H7 (cell line): Measurements from ENCODE around the gene RAD51AP1. TPM values are rescaled to one million over a fixed set of nuclear protein-coding genes. Genes with fewer than 3 reads are reported as not detected.
"Not testable (repeated sequence)": the region's sequence is repeated elsewhere in the genome, so short reads cannot be mapped to it uniquely, and the experiment has no call there.

Experiments
- DNase-seq: peaks from one replicate; pipeline ENCODE4 v3.0.0; 2012
- H3K27me3 ChIP-seq: 2 replicates; pipeline ENCODE4 v1.6.0; 2011; ENCODE audit warnings: mild to moderate bottlenecking, low read length; ENCODE audit not compliant: control insufficient read depth, insufficient read depth
- H3K36me3 ChIP-seq: replicated peaks from 2 replicates; pipeline ENCODE4 v1.5.1; 2011; ENCODE audit warnings: low read length; ENCODE audit not compliant: control insufficient read depth, insufficient read depth
- H3K4me3 ChIP-seq: 2 replicates; pipeline ENCODE4 v1.5.1; 2011; ENCODE audit warnings: low read depth, mild to moderate bottlenecking, control low read depth, low read length, moderate library complexity; ENCODE audit not compliant: insufficient read depth
- total RNA-seq: library from RNA; depleted of rRNA; stranded (reverse); fragments of >200 nt; shearing (Covaris generic); gene quantifications from 2 replicates; pipeline ENCODE4 v1.2.3, GENCODE V29; 2014; rRNA removed

Gene RAD51AP1
- total RNA-seq: 59.7 and 87.2 TPM in 2 replicates

- H3K27me3 ChIP-seq: no peaks in the 10 kb centered on the region
- peak within 1 kb of the TSS; percentile 71 for H3K4me3 ChIP-seq
- 0 out of 2 replicates have a peak, but pooled peaks cover 2% of the 10 kb centered on the region for H3K36me3 ChIP-seq
- DNase-seq: peak; percentile 82
Measured at GRCh38 chr12:4538207-4539160, at the start of gene RAD51AP1. TSS of gene RAD51AP1 (plus strand) at chr12:4538890. CDS start at chr12:4538940, 50 bp downstream.

- H3K4me3 ChIP-seq: no peak overlapping the region
- no peak for DNase-seq
- H3K36me3 ChIP-seq: no peaks in the 10 kb centered on the region
- H3K27me3 ChIP-seq: no peaks in the 10 kb centered on the region
Measured at GRCh38 chr12:4489556-4489955, 49.1 kb upstream of the RAD51AP1 start.

GRCh38 chr12:4490973-4491372 lies 47.7 kb upstream of the RAD51AP1 start:
- no peak for DNase-seq
- H3K36me3 ChIP-seq: no peaks in the 10 kb centered on the region
- no peak overlapping the region for H3K4me3 ChIP-seq
- H3K27me3 ChIP-seq: no peaks in the 10 kb centered on the region

- no peak overlapping the region for H3K4me3 ChIP-seq
- no peaks in the 10 kb centered on the region for H3K27me3 ChIP-seq
- DNase-seq: no peak
- peaks cover 2% of the 10 kb centered on the region; the same call in 1 of the 2 replicates for H3K36me3 ChIP-seq
Measured at GRCh38 chr12:4496145-4496838, 42.4 kb upstream of the RAD51AP1 start.

- no peak for DNase-seq
- Histone ChIP-seq H3K27me3 (no peaks in the 10 kb centered on the region), H3K36me3 (peaks cover 2% of the 10 kb centered on the region), H3K4me3 (no peak overlapping the region)
Measured at GRCh38 chr12:4499186-4499585, 39.5 kb upstream of the RAD51AP1 start.

- no peaks in the 10 kb centered on the region for H3K27me3 ChIP-seq
- H3K36me3 ChIP-seq: no peaks in the 10 kb centered on the region; the same call in none of the 2 replicates
- DNase-seq: no peak
- H3K4me3 ChIP-seq: no peak overlapping the region
Measured at GRCh38 chr12:4505376-4505986, 33.2 kb upstream of the RAD51AP1 start.

- no peak overlapping the region for H3K4me3 ChIP-seq
Measured at GRCh38 chr12:4506430-4506829, 32.3 kb upstream of the RAD51AP1 start.

GRCh38 chr12:4506870-4507269 lies 31.8 kb upstream of the RAD51AP1 start:
- no peak overlapping the region for H3K4me3 ChIP-seq
- no peak for DNase-seq
- no peaks in the 10 kb centered on the region for H3K27me3 ChIP-seq
- H3K36me3 ChIP-seq: no peaks in the 10 kb centered on the region; the same call in 1 of the 2 replicates

More at GRCh38 chr12:4506430-4506829, 32.3 kb upstream of the RAD51AP1 start:
- DNase-seq: no peak
- no peaks in the 10 kb centered on the region for H3K27me3 ChIP-seq
- H3K36me3 ChIP-seq: no peaks in the 10 kb centered on the region; the same call in none of the 2 replicates

GRCh38 chr12:4508503-4508902 lies 30.2 kb upstream of the RAD51AP1 start:
- DNase-seq, H3K36me3 ChIP-seq, H3K27me3 ChIP-seq: not testable (repeated sequence)
- H3K4me3 ChIP-seq: peak overlapping the region; percentile 19; the same call in 1 of the 2 replicates

GRCh38 chr12:4509269-4509668 lies 29.4 kb upstream of the RAD51AP1 start:
- not testable (repeated sequence) for DNase-seq, H3K4me3 ChIP-seq

GRCh38 chr12:4518106-4518728 lies 20.5 kb upstream of the RAD51AP1 start:
- H3K36me3 ChIP-seq: no peaks in the 10 kb centered on the region
- no peaks in the 10 kb centered on the region for H3K27me3 ChIP-seq
- DNase-seq: no peak
- no peak overlapping the region for H3K4me3 ChIP-seq

More at GRCh38 chr12:4509269-4509668, 29.4 kb upstream of the RAD51AP1 start:
- not testable (repeated sequence) for H3K36me3 ChIP-seq, H3K27me3 ChIP-seq

- not testable (repeated sequence) for DNase-seq, H3K27me3 ChIP-seq, H3K36me3 ChIP-seq, H3K4me3 ChIP-seq
Measured at GRCh38 chr12:4523443-4523842, 15.2 kb upstream of the RAD51AP1 start.

- no peak for DNase-seq
- no peaks in the 10 kb centered on the region; the same call in 1 of the 2 replicates for H3K36me3 ChIP-seq
- no peak overlapping the region for H3K4me3 ChIP-seq
- H3K27me3 ChIP-seq: no peaks in the 10 kb centered on the region
Measured at GRCh38 chr12:4526923-4527546, 11.7 kb upstream of the RAD51AP1 start.
